Mucosa of gallbladder (tissue), 1 donor: Measurements from ENCODE around the gene ZSCAN5C. TPM values are rescaled to one million over a fixed set of nuclear protein-coding genes. Genes with fewer than 3 reads are reported as not detected.
"Not testable (repeated sequence)": the region's sequence is repeated elsewhere in the genome, so short reads cannot be mapped to it uniquely, and the experiment has no call there.

ENCODE experiments used
- DNase-seq: peaks from one replicate; pipeline ENCODE4 v3.0.0-alpha.2; 2020; ENCODE audit warnings: low spot score
- total RNA-seq: library from RNA; stranded (reverse); gene quantifications from one replicate; pipeline ENCODE4 v1.2.1, GENCODE V29; 2021
- donor health status: DM: no; HTN: no; CAD: no.

ZSCAN5C gene
- not detected for total RNA-seq

- DNase-seq: no peak
Measured at GRCh38 chr19:56201973-56202372, at the start of gene ZSCAN5C. Gene ZSCAN5C (plus strand): TSS chr19:56202273. CDS start chr19:56205914, 3,641 bp downstream.

- no peak for DNase-seq
Measured at GRCh38 chr19:56152644-56153043, 49.4 kb upstream of the ZSCAN5C start.

- DNase-seq: no peak
Measured at GRCh38 chr19:56153507-56153906, 48.6 kb upstream of the ZSCAN5C start.

- DNase-seq: no peak
Measured at GRCh38 chr19:56155124-56155687, 46.9 kb upstream of the ZSCAN5C start.

GRCh38 chr19:56156768-56157167 lies 45.3 kb upstream of the ZSCAN5C start:
- DNase-seq: peak; percentile 46

- DNase-seq: no peak
Measured at GRCh38 chr19:56158170-56158757, 43.8 kb upstream of the ZSCAN5C start.

- no peak for DNase-seq
Measured at GRCh38 chr19:56159009-56159559, 43.0 kb upstream of the ZSCAN5C start.

GRCh38 chr19:56159622-56160271 lies 42.3 kb upstream of the ZSCAN5C start:
- DNase-seq: no peak

GRCh38 chr19:56161534-56161933 lies 40.5 kb upstream of the ZSCAN5C start:
- no peak for DNase-seq

GRCh38 chr19:56162258-56162657 lies 39.8 kb upstream of the ZSCAN5C start:
- no peak for DNase-seq

GRCh38 chr19:56163097-56163496 lies 39.0 kb upstream of the ZSCAN5C start:
- no peak for DNase-seq

GRCh38 chr19:56167064-56167578 lies 35.0 kb upstream of the ZSCAN5C start:
- DNase-seq: no peak

GRCh38 chr19:56170261-56170660 lies 31.8 kb upstream of the ZSCAN5C start:
- peak; percentile 31 for DNase-seq

- no peak for DNase-seq
Measured at GRCh38 chr19:56174086-56174485, 28.0 kb upstream of the ZSCAN5C start.

- no peak for DNase-seq
Measured at GRCh38 chr19:56174550-56174949, 27.5 kb upstream of the ZSCAN5C start.

- DNase-seq: not testable (repeated sequence)
Measured at GRCh38 chr19:56175861-56176307, 26.2 kb upstream of the ZSCAN5C start, which contains the start of gene GALP. Gene GALP (plus strand): TSS chr19:56176008. CDS start chr19:56177109, 1,101 bp downstream.

- not testable (repeated sequence) for DNase-seq
Measured at GRCh38 chr19:56176310-56176709, 25.8 kb upstream of the ZSCAN5C start.

GRCh38 chr19:56176881-56177280 lies 25.2 kb upstream of the ZSCAN5C start:
- no peak for DNase-seq

- DNase-seq: no peak
Measured at GRCh38 chr19:56177564-56178243, 24.4 kb upstream of the ZSCAN5C start.

- DNase-seq: no peak
Measured at GRCh38 chr19:56189785-56190184, 12.3 kb upstream of the ZSCAN5C start.

- DNase-seq: no peak
Measured at GRCh38 chr19:56191115-56191514, 11.0 kb upstream of the ZSCAN5C start.

- no peak for DNase-seq
Measured at GRCh38 chr19:56191711-56192110, 10.4 kb upstream of the ZSCAN5C start.
